HEK293 (cell line): ENCODE data around the gene SHANK2.

Experiments used
- OSR2 ChIP-seq: fragments of 450-650 bp; formaldehyde crosslinking; IDR thresholded peaks from 2 replicates; pipeline ENCODE4 v1.5.1; 2016; ENCODE audit warnings: missing biosample characterization, missing genetic modification characterization
- PBX3 ChIP-seq: sonication (generic); formaldehyde crosslinking; IDR thresholded peaks from 2 replicates; pipeline ENCODE4 v1.8.1; 2022; ENCODE audit warnings: mild to moderate bottlenecking, moderate library complexity, missing genetic modification reagents
- YY1 ChIP-seq: fragments of 450-650 bp; formaldehyde crosslinking; IDR thresholded peaks from 2 replicates; pipeline ENCODE4 v1.5.1; 2018; ENCODE audit warnings: missing biosample characterization, missing genetic modification characterization
- ZNF112 ChIP-seq: fragments of 450-650 bp; formaldehyde crosslinking; IDR thresholded peaks from 2 replicates; pipeline ENCODE4 v1.5.0; 2017; ENCODE audit warnings: missing biosample characterization, missing genetic modification characterization
- ZNF596 ChIP-seq: fragments of 450-650 bp; IDR thresholded peaks from 2 replicates; pipeline ENCODE4 v1.5.0; 2018; ENCODE audit warnings: missing biosample characterization, mild to moderate bottlenecking, missing genetic modification characterization, moderate library complexity
- ZNF707 ChIP-seq: fragments of 450-650 bp; formaldehyde crosslinking; IDR thresholded peaks from 2 replicates; pipeline ENCODE4 v1.5.1; 2016; ENCODE audit warnings: missing biosample characterization, missing genetic modification characterization
- TF ChIP-seq, protein P1 (sequence below): fragments of 450-650 bp; formaldehyde crosslinking; IDR thresholded peaks from 2 replicates; pipeline ENCODE4 v1.5.1; 2016; ENCODE audit warnings: missing biosample characterization, missing genetic modification characterization
- TF ChIP-seq, protein P2 (sequence below): fragments of 450-650 bp; formaldehyde crosslinking; IDR thresholded peaks from 2 replicates; pipeline ENCODE4 v1.5.1; 2016; ENCODE audit warnings: missing biosample characterization, missing genetic modification characterization

- TF ChIP-seq, protein P1, sequence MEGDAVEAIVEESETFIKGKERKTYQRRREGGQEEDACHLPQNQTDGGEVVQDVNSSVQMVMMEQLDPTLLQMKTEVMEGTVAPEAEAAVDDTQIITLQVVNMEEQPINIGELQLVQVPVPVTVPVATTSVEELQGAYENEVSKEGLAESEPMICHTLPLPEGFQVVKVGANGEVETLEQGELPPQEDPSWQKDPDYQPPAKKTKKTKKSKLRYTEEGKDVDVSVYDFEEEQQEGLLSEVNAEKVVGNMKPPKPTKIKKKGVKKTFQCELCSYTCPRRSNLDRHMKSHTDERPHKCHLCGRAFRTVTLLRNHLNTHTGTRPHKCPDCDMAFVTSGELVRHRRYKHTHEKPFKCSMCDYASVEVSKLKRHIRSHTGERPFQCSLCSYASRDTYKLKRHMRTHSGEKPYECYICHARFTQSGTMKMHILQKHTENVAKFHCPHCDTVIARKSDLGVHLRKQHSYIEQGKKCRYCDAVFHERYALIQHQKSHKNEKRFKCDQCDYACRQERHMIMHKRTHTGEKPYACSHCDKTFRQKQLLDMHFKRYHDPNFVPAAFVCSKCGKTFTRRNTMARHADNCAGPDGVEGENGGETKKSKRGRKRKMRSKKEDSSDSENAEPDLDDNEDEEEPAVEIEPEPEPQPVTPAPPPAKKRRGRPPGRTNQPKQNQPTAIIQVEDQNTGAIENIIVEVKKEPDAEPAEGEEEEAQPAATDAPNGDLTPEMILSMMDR (tag by site-specific recombination): no peak
- TF ChIP-seq PBX3 (CRISPR knock-in tag) (no peak), YY1 (tag by site-specific recombination) (no peak), ZNF707 (no peak), ZNF596 (tag by site-specific recombination) (no peak), OSR2 (tag by site-specific recombination) (no peak), ZNF112 (no peak)
- TF ChIP-seq, protein P2, sequence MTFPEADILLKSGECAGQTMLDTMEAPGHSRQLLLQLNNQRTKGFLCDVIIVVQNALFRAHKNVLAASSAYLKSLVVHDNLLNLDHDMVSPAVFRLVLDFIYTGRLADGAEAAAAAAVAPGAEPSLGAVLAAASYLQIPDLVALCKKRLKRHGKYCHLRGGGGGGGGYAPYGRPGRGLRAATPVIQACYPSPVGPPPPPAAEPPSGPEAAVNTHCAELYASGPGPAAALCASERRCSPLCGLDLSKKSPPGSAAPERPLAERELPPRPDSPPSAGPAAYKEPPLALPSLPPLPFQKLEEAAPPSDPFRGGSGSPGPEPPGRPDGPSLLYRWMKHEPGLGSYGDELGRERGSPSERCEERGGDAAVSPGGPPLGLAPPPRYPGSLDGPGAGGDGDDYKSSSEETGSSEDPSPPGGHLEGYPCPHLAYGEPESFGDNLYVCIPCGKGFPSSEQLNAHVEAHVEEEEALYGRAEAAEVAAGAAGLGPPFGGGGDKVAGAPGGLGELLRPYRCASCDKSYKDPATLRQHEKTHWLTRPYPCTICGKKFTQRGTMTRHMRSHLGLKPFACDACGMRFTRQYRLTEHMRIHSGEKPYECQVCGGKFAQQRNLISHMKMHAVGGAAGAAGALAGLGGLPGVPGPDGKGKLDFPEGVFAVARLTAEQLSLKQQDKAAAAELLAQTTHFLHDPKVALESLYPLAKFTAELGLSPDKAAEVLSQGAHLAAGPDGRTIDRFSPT: no peak
Measured at GRCh38 chr11:71248656-71249055, 3.7 kb downstream of the SHANK2 start.
